Fibroblast of lung (primary cell): Measurements from ENCODE around the gene CFAP65. TPM values are rescaled to one million over a fixed set of nuclear protein-coding genes. Genes with fewer than 3 reads are reported as not detected.

Source experiments
- DNase-seq, 2 donors: peaks; one replicate each; pipeline versions ENCODE4 v3.0.0 to v3.0.0-alpha.2; 2010; ENCODE audit warnings: low read depth in 2 of 2
- H2AFZ ChIP-seq: 2 replicates; pipeline ENCODE4 v1.5.1; 2012; ENCODE audit warnings: low read length, control low read depth, inconsistent platforms
- H3K27ac ChIP-seq: 2 replicates; pipeline ENCODE4 v1.5.1; 2011; ENCODE audit warnings: low read length, control low read depth; ENCODE audit not compliant: insufficient read depth
- H3K27me3 ChIP-seq: 2 replicates; pipeline ENCODE4 v1.5.1; 2011; ENCODE audit warnings: mild to moderate bottlenecking, low read length; ENCODE audit not compliant: control insufficient read depth, insufficient read depth
- H3K36me3 ChIP-seq: 2 replicates; pipeline ENCODE4 v1.5.1; 2011; ENCODE audit warnings: low read length; ENCODE audit not compliant: control insufficient read depth, insufficient read depth
- H3K4me1 ChIP-seq: 2 replicates; pipeline ENCODE4 v1.5.1; 2011; ENCODE audit warnings: low read length; ENCODE audit not compliant: control insufficient read depth, insufficient read depth; ENCODE audit errors: extremely low read depth
- H3K4me2 ChIP-seq: 2 replicates; pipeline ENCODE4 v1.5.1; 2011; ENCODE audit warnings: low read length, control low read depth; ENCODE audit not compliant: insufficient read depth; ENCODE audit errors: extremely low read depth
- H3K4me3 ChIP-seq, 4 experiments: fragments of 200-600 bp in 1 of 4; sonication (generic) in 1 of 4; replicated peaks in 1 of 4; 2 replicates each; pipeline ENCODE4 v1.5.1; 2011 to 2016; ENCODE audit warnings: low read length in 4 of 4, low read depth in 3 of 4, mild to moderate bottlenecking in 3 of 4, control low read depth in 2 of 4, inconsistent platforms in 1 of 4, mixed read lengths in 1 of 4; ENCODE audit not compliant: insufficient read depth in 1 of 4; ENCODE audit errors: control extremely low read depth in 1 of 4
- H3K79me2 ChIP-seq: 2 replicates; pipeline ENCODE4 v1.5.1; 2012; ENCODE audit warnings: mild to moderate bottlenecking, low read length, inconsistent platforms; ENCODE audit not compliant: control insufficient read depth, insufficient read depth
- H3K9ac ChIP-seq: 2 replicates; pipeline ENCODE4 v1.5.1; 2011; ENCODE audit warnings: mild to moderate bottlenecking, low read length, control low read depth; ENCODE audit not compliant: insufficient read depth
- H3K9me3 ChIP-seq: 2 replicates; pipeline ENCODE4 v1.5.1; 2012; ENCODE audit warnings: low read depth, low read length; ENCODE audit not compliant: control insufficient read depth, insufficient read depth
- H4K20me1 ChIP-seq: 2 replicates; pipeline ENCODE4 v1.5.1; 2011; ENCODE audit warnings: low read length; ENCODE audit not compliant: control insufficient read depth, insufficient read depth; ENCODE audit errors: extremely low read depth
- CTCF ChIP-seq, 2 donors: IDR thresholded peaks in 1 of 2; conservative IDR thresholded peaks in 1 of 2; 1 replicate in 1 of 2; 2 replicates in 1 of 2; pipeline ENCODE4 v1.5.1; 2011 to 2012; ENCODE audit warnings: low read length in 2 of 2, control low read depth in 1 of 2, inconsistent platforms in 1 of 2, low read depth in 1 of 2, mild to moderate bottlenecking in 1 of 2
- EZH2 ChIP-seq: IDR thresholded peaks from 2 replicates; pipeline ENCODE4 v1.5.1; 2012; ENCODE audit warnings: low read length, control low read depth, mild to moderate bottlenecking; ENCODE audit errors: missing control alignments
- polyA plus RNA-seq, 2 donors: library from polyadenylated mRNA; depleted of rRNA in 1 of 2; stranded (reverse) in 1 of 2; unstranded in 1 of 2; fragments of >200 nt; gene quantifications; 2 replicates each; pipeline ENCODE4 v1.2.1, GENCODE V29; 2011 to 2012; ENCODE audit warnings: missing spikeins in 1 of 2
- total RNA-seq: library from RNA; depleted of rRNA; stranded (reverse); fragments of >200 nt; gene quantifications from 2 replicates; pipeline ENCODE4 v1.2.1, GENCODE V29; 2014

CFAP65 gene
- total and polyA plus RNA-seq, 2 donors (not counting 1 experiment from before 2014, with no cell fraction given) = not detected

GRCh38 chr2:219038600-219038999 lies 2.7 kb downstream of the CFAP65 start:
- Histone ChIP-seq H3K9ac (no peak overlapping the region), H3K36me3 (no peaks in the 10 kb centered on the region), H3K4me3 (no peak overlapping the region), H3K79me2 (no peaks in the 10 kb centered on the region), H2AFZ (no peak overlapping the region), H3K27me3 (peaks cover 20% of the 10 kb centered on the region), H3K4me2 (no peak overlapping the region), H3K9me3 (no peaks in the 10 kb centered on the region), H3K4me1 (no peaks in the 10 kb centered on the region), H3K27ac (no peak overlapping the region), H4K20me1 (no peaks in the 10 kb centered on the region)
- no peak for DNase-seq
- no peak for TF ChIP-seq CTCF (conservative IDR thresholded peaks at IDR 0.05 in 1 of 2, IDR thresholded peaks at IDR 0.05 in 1 of 2; ENCODE audit: low read depth in 1 of 2, low read length in 2 of 2)
- TF ChIP-seq EZH2 = no peak

GRCh38 chr2:219037783-219038499 lies 3.4 kb downstream of the CFAP65 start:
- Histone ChIP-seq H3K27ac (no peak overlapping the region), H3K4me3 (no peak overlapping the region), H3K36me3 (no peaks in the 10 kb centered on the region), H3K9me3 (no peaks in the 10 kb centered on the region), H3K27me3 (peaks cover 20% of the 10 kb centered on the region), H3K9ac (no peak overlapping the region), H3K4me1 (no peaks in the 10 kb centered on the region), H3K79me2 (no peaks in the 10 kb centered on the region), H4K20me1 (no peaks in the 10 kb centered on the region), H3K4me2 (no peak overlapping the region), H2AFZ (no peak overlapping the region)
- no peak for DNase-seq
- TF ChIP-seq CTCF (conservative IDR thresholded peaks at IDR 0.05 in 1 of 2, IDR thresholded peaks at IDR 0.05 in 1 of 2; ENCODE audit: low read depth in 1 of 2, low read length in 2 of 2) (no peak), EZH2 (no peak)

GRCh38 chr2:219035942-219036341 lies 5.4 kb downstream of the CFAP65 start:
- Histone ChIP-seq H3K36me3 (no peaks in the 10 kb centered on the region), H3K9ac (no peak overlapping the region), H3K4me2 (no peak overlapping the region), H3K27ac (no peak overlapping the region), H4K20me1 (no peaks in the 10 kb centered on the region), H2AFZ (no peak overlapping the region), H3K79me2 (no peaks in the 10 kb centered on the region), H3K4me3 (no peak overlapping the region), H3K9me3 (no peaks in the 10 kb centered on the region), H3K4me1 (no peaks in the 10 kb centered on the region), H3K27me3 (peaks cover 17% of the 10 kb centered on the region)
- no peak for TF ChIP-seq CTCF (conservative IDR thresholded peaks at IDR 0.05 in 1 of 2, IDR thresholded peaks at IDR 0.05 in 1 of 2; ENCODE audit: low read depth in 1 of 2, low read length in 2 of 2)
- no peak for TF ChIP-seq EZH2
- no peak for DNase-seq
